ENCODE results near the gene OR10D3.

Gene OR10D3

DNA sequence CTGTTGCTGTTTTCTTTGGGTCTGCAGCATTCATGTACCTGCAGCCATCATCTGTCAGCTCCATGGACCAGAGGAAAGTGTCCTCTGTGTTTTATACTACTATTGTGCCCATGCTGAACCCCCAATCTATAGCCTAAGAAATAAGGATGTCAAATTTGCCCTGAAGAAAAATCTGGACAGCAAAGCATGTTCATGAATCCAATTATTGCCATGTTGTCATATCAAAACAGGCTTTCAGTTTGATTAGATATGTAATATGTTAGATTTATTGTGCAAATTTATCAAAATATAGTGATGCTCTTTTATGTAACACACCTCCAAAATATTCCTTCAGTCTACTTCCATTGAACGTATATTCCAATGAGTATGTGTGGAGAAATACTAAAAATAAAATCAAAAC is 42.3 kb downstream of the OR10D3 start:
- DNase-seq (ENCODE audit: low read depth), result no peak
- no peak overlapping the region for H3K4me3 ChIP-seq (ENCODE audit: low read length)
- TF ChIP-seq, protein P1, sequence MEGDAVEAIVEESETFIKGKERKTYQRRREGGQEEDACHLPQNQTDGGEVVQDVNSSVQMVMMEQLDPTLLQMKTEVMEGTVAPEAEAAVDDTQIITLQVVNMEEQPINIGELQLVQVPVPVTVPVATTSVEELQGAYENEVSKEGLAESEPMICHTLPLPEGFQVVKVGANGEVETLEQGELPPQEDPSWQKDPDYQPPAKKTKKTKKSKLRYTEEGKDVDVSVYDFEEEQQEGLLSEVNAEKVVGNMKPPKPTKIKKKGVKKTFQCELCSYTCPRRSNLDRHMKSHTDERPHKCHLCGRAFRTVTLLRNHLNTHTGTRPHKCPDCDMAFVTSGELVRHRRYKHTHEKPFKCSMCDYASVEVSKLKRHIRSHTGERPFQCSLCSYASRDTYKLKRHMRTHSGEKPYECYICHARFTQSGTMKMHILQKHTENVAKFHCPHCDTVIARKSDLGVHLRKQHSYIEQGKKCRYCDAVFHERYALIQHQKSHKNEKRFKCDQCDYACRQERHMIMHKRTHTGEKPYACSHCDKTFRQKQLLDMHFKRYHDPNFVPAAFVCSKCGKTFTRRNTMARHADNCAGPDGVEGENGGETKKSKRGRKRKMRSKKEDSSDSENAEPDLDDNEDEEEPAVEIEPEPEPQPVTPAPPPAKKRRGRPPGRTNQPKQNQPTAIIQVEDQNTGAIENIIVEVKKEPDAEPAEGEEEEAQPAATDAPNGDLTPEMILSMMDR (conservative IDR thresholded peaks at IDR 0.05; ENCODE audit: low read length), result no peak

DNA sequence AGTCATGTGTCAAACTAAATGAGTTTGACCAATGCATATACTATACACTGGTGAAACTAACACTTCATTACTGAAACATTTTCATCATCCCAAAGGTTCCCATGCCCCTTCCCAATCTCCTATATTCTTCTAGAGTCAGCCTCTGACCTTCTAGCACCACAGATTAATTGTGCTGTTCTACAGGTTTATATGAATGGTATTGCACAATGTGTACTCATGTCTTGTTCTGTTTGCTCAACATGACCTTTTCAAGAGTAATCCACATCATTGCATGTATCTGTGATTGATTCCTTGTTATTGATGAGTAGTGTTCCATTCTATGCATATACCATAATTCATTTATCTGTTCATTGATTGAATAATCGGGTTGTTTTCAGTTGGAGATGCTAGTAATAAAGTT is 50.2 kb downstream of the OR10D3 start:
- TF ChIP-seq, protein P1 (conservative IDR thresholded peaks at IDR 0.05; ENCODE audit: low read length), result no peak
- no peak overlapping the region for H3K4me3 ChIP-seq (ENCODE audit: low read length)
- no peak for DNase-seq (ENCODE audit: low read depth)

Data from AG10803 (cell line).